A673 (cell line): Measurements from ENCODE around the gene TBC1D22A. TPM values are rescaled to one million over a fixed set of nuclear protein-coding genes. Genes with fewer than 3 reads are reported as not detected.

Source experiments
- BruUV-seq: library from RNA; stranded (reverse); fragments of 400-500 nt; replicated peaks from 2 replicates; lab custom pipeline; 2021; lab: Mats Ljungman, UMichigan
- CTCF ChIA-PET: fragments of 300-600 bp; sonication (Branson Sonifier 250); formaldehyde crosslinking; loops from one replicate; lab custom pipeline; 2022; ENCODE audit warnings: antibody characterized with exemption; lab: Charles Lee
- POLR2A ChIA-PET: fragments of 300-600 bp; sonication (Branson Sonifier 250); formaldehyde crosslinking; loops from one replicate; lab custom pipeline; 2022; ENCODE audit warnings: antibody characterized with exemption; ENCODE audit not compliant: low non-redundant PET; lab: Charles Lee
- DNase-seq: peaks from one replicate; pipeline ENCODE4 v3.0.0-alpha.2; 2015; ENCODE audit warnings: low spot score
- H3K27ac ChIP-seq: fragments of 200-600 bp; sonication (generic); 2 replicates; pipeline ENCODE4 v1.5.1; 2016; ENCODE audit warnings: mixed run types, low read depth, mild to moderate bottlenecking, mixed read lengths, antibody characterized with exemption, low read length; ENCODE audit not compliant: poor library complexity, severe bottlenecking
- H3K27me3 ChIP-seq: fragments of 200-600 bp; sonication (generic); replicated peaks from 2 replicates; pipeline ENCODE4 v1.6.1; 2017; ENCODE audit warnings: mixed run types, low read depth, mild to moderate bottlenecking, mixed read lengths, antibody characterized with exemption, low read length; ENCODE audit not compliant: insufficient read depth, poor library complexity
- H3K36me3 ChIP-seq: fragments of 200-600 bp; sonication (generic); 2 replicates; pipeline ENCODE4 v1.6.1; 2016; ENCODE audit warnings: mixed run types, mild to moderate bottlenecking, mixed read lengths, antibody characterized with exemption, low read length; ENCODE audit not compliant: insufficient read depth, poor library complexity, severe bottlenecking
- H3K4me1 ChIP-seq: fragments of 200-600 bp; sonication (generic); 2 replicates; pipeline ENCODE4 v1.6.1; 2017; ENCODE audit warnings: mixed run types, mild to moderate bottlenecking, mixed read lengths, antibody characterized with exemption, low read length; ENCODE audit not compliant: insufficient read depth, poor library complexity, severe bottlenecking
- H3K4me3 ChIP-seq: fragments of 200-600 bp; sonication (generic); 2 replicates; pipeline ENCODE4 v1.5.1; 2016; ENCODE audit warnings: low read depth, mixed run types, mild to moderate bottlenecking, mixed read lengths, low read length; ENCODE audit not compliant: poor library complexity, severe bottlenecking
- H3K9me3 ChIP-seq: fragments of 200-600 bp; sonication (generic); 2 replicates; pipeline ENCODE4 v1.6.1; 2016; ENCODE audit warnings: mixed run types, low read depth, mild to moderate bottlenecking, mixed read lengths, antibody characterized with exemption, low read length; ENCODE audit not compliant: poor library complexity, severe bottlenecking
- EZH2 ChIP-seq: fragments of 200-600 bp; sonication (generic); IDR thresholded peaks from 2 replicates; pipeline ENCODE4 v1.6.1; 2017; ENCODE audit warnings: borderline replicate concordance, low read depth, mild to moderate bottlenecking, mixed read lengths, antibody characterized with exemption, low read length; ENCODE audit not compliant: poor library complexity, severe bottlenecking
- intact Hi-C: fragments of 100-400 bp; cut with micrococcal nuclease; formaldehyde crosslinking; loops from one replicate; pipeline ENCODE4 v1.10.0; 2022; ENCODE audit not compliant: unreplicated experiment
- total RNA-seq: library from RNA; stranded (reverse); gene quantifications from 2 replicates; pipeline ENCODE4 v1.2.3, GENCODE V29; 2021
- TF ChIP-seq, protein P1 (sequence below): fragments of 300-800, 200-600 bp; sonication (generic); conservative IDR thresholded peaks from 2 replicates; pipeline ENCODE4 v1.5.1; 2017; ENCODE audit warnings: low read depth, mild to moderate bottlenecking, antibody characterized with exemption, low read length, moderate library complexity, mixed read lengths

Gene TBC1D22A
- total RNA-seq, 1 experiment from 2014 or later: 22.5 TPM

DNA sequence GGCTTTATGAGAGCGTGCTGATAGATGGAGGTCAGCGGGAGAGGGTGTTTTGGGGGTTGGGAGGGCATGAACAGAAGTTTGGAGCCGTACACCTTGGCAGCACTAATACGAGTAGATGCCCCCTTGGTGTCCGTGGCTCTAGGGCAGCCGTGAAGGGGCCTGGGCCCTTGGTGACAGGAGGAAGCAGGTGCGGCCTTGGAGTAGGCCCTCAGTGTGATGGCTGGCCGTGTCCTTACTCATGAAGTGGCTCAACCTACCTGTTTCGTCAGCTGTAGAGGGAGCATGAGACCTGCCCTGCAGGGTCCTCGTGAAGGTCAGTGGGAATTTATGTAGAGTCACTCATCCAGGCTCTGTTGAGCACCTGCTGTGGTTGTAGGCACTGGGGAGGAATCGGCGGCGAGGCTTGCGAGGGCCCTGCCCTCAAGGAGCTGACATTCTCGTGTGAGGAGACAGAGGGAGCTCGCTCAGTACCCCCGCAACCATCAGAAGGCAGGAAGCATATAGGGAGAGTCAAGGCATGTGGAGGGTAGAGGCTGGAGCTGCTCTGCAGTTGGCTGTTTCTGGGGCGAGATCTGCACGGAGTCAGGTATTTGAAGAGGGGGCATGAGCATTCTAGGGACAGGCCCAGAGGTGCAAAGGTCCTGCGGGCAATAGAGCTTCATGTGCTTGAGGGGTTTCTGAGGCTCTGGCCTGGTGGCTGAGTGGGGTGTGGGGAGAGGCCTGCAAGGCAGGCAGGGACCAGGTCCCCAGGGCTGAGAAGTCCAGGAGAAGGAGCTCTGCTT, 39.6 kb downstream of the TBC1D22A start:
- TF ChIP-seq EZH2: no peak
- TF ChIP-seq, protein P1, sequence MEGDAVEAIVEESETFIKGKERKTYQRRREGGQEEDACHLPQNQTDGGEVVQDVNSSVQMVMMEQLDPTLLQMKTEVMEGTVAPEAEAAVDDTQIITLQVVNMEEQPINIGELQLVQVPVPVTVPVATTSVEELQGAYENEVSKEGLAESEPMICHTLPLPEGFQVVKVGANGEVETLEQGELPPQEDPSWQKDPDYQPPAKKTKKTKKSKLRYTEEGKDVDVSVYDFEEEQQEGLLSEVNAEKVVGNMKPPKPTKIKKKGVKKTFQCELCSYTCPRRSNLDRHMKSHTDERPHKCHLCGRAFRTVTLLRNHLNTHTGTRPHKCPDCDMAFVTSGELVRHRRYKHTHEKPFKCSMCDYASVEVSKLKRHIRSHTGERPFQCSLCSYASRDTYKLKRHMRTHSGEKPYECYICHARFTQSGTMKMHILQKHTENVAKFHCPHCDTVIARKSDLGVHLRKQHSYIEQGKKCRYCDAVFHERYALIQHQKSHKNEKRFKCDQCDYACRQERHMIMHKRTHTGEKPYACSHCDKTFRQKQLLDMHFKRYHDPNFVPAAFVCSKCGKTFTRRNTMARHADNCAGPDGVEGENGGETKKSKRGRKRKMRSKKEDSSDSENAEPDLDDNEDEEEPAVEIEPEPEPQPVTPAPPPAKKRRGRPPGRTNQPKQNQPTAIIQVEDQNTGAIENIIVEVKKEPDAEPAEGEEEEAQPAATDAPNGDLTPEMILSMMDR: no peak
- DNase-seq: no peak
- H3K27me3 ChIP-seq: no peaks in the 10 kb centered on the region
- no TSS peak for BruUV-seq
- H3K27ac ChIP-seq: no peak overlapping the region
- POLR2A ChIA-PET: no interaction called here
- H3K9me3 ChIP-seq: no peaks in the 10 kb centered on the region
- intact Hi-C loops: loop anchor here (10.0 kb wide), 1 partner anchor 237 kb away; no protein-coding TSS in a partner anchor
- CTCF ChIA-PET: interaction anchor here (0.6 to 1.7 kb wide), 3 partner anchors 15 to 614 kb away, joined by 3 to 6 read pairs (median 4); no protein-coding TSS in a partner anchor
- H3K4me1 ChIP-seq: no peaks in the 10 kb centered on the region
- no peak overlapping the region for H3K4me3 ChIP-seq
- H3K36me3 ChIP-seq: peaks cover 7% of the 10 kb centered on the region

DNA sequence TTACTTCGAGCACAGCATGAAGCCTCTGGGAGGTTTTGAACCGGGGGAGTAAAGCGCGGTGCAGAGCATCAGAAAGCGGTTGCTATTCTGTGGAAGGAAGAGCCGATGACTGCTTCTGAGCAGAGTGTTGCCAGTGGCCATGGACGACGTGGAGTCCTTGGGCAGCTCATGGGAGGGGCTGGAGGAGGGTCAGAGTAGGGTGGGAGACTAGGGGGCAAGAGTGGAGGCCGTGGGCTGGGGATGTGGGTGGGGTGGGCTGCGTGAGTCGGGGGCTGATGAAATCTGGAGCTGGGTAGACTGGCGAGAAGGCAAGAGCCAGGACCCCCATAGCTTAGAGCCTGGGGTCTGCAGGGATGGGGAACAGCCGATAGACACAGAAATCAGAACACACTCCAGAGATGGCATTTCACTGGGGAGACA, 40.2 kb downstream of the TBC1D22A start:
- intact Hi-C loops: loop anchor here (10.0 kb wide), 1 partner anchor 238 kb away; no protein-coding TSS in a partner anchor

DNA sequence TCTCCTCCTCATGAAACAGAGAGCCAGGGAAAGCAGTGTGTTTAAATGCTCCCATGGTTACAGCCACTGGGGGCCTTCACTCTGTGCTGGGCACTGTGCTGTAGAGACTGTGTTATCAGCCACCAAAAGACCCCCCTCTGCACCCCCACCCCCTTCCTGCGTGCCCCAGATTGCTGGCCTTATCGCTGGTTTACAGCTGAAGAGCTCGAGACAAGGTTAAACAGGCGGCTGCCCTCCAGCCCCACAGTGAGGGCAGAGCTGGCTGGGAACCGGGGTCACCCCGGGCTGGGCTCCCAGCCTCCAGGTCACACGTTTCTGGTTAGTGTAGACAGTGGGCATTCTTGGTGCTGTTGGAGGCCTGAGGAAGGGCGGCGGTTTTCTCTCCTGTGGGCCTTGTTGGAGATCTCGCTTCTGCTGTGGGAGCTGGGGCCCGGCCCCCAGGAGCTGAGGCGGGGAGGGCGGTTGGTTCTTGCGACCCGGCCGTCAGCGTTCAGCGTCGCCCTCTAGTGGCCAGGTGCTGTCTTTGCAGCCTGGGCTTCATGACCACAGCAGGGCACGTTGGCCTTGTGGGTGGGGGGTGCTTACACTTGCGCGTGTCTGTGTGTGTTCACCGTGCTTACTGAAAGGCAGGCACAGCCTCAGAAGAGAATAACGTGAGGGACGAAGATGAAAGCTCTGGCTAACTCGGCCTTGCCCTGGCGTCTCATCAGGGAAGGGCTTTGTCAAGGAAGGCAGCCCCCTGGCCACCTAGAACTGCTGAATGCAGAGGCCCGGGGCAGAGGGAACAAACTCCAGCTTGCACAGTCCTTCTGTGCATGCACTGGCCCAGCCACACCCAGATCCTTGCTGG, 40.8 kb downstream of the TBC1D22A start:
- Histone ChIP-seq H3K4me1 (no peaks in the 10 kb centered on the region), H3K27ac (no peak overlapping the region), H3K36me3 (peaks cover 7% of the 10 kb centered on the region), H3K27me3 (no peaks in the 10 kb centered on the region), H3K4me3 (no peak overlapping the region), H3K9me3 (no peaks in the 10 kb centered on the region)
- intact Hi-C loops: loop anchor here (10.0 kb wide), 1 partner anchor 238 kb away; no protein-coding TSS in a partner anchor
- ChIA-PET CTCF (interaction anchor here (0.5 to 1.7 kb wide), 6 partner anchors 13 to 391 kb away, joined by 3 to 6 read pairs (median 4); no protein-coding TSS in a partner anchor), POLR2A (no interaction called here)
- no TSS peak for BruUV-seq
- no peak for TF ChIP-seq EZH2
- TF ChIP-seq, protein P1: peak; percentile 97
- DNase-seq: peak; percentile 49

More for the DNA sequence above, 40.2 kb downstream of the TBC1D22A start:
- H3K36me3 ChIP-seq: peaks cover 7% of the 10 kb centered on the region
- ChIA-PET POLR2A (no interaction called here), CTCF (interaction anchor here (0.5 to 1.7 kb wide), 5 partner anchors 14 to 392 kb away, joined by 3 to 6 read pairs (median 4); no protein-coding TSS in a partner anchor)
- no peaks in the 10 kb centered on the region for H3K4me1 ChIP-seq
- no peak overlapping the region for H3K27ac ChIP-seq
- no peaks in the 10 kb centered on the region for H3K27me3 ChIP-seq
- H3K4me3 ChIP-seq: no peak overlapping the region
- DNase-seq: no peak
- no peaks in the 10 kb centered on the region for H3K9me3 ChIP-seq
- TF ChIP-seq, protein P1: no peak
- BruUV-seq: no TSS peak
